ENCODE results near the gene AP4M1. TPM values are rescaled to one million over a fixed set of nuclear protein-coding genes. Genes with fewer than 3 reads are reported as not detected.
A peak's percentile ranks its signal among the peaks of the same experiment; 100 is the strongest.

The AP4M1 gene
- total and polyA plus RNA-seq, 2 experiments from 2014 or later, result 17.4 to 22.8 TPM

GRCh38 chr7:100130608-100131453, 29.4 kb downstream of the AP4M1 start:
- DNase-seq (ENCODE audit: low spot score), result peak; percentile 87
- Histone ChIP-seq H3K36me3 (replicated peaks; ENCODE audit: insufficient read depth, low read depth) (no peaks in the 10 kb centered on the region), H2AFZ (peak overlapping the region; percentile 13), H4K20me1 (ENCODE audit: insufficient read depth, poor library complexity, severe bottlenecking) (no peaks in the 10 kb centered on the region), H3K9me3 (ENCODE audit: low read depth) (no peaks in the 10 kb centered on the region), H3K4me1 (ENCODE audit: insufficient read depth) (peaks cover 7% of the 10 kb centered on the region), H3K27me3 (no peaks in the 10 kb centered on the region), H3K27ac (no peak overlapping the region), H3K4me3 (no peak overlapping the region), H3K9me2 (replicated peaks; ENCODE audit: insufficient read depth) (no peaks in the 10 kb centered on the region), H3K4me2 (peak overlapping the region; percentile 83), H3K79me2 (no peaks in the 10 kb centered on the region)
- TF ChIP-seq CTCF (IDR thresholded peaks at IDR 0.05; ENCODE audit: poor library complexity), result peak; percentile 90
- no peak for TF ChIP-seq EZH2 (IDR thresholded peaks at IDR 0.05; ENCODE audit: borderline replicate concordance)
- 9% methylated on average over 24 of the region's 24 CpGs for WGBS (ENCODE audit: low lambda C conversion rate, missing lambda C conversion rate)

GRCh38 chr7:100132126-100132525, 30.7 kb downstream of the AP4M1 start:
- H3K36me3 ChIP-seq (replicated peaks; ENCODE audit: insufficient read depth, low read depth), result no peaks in the 10 kb centered on the region
- WGBS (ENCODE audit: low lambda C conversion rate, missing lambda C conversion rate), result 74% methylated on average over 7 of the region's 7 CpGs
- no peak for DNase-seq (ENCODE audit: low spot score)
- no peaks in the 10 kb centered on the region for H4K20me1 ChIP-seq (ENCODE audit: insufficient read depth, poor library complexity, severe bottlenecking)
- no peaks in the 10 kb centered on the region for H3K9me3 ChIP-seq (ENCODE audit: low read depth)
- no peaks in the 10 kb centered on the region for H3K27me3 ChIP-seq
- H2AFZ ChIP-seq, result no peak overlapping the region
- no peak overlapping the region for H3K4me3 ChIP-seq
- H3K79me2 ChIP-seq, result no peaks in the 10 kb centered on the region
- H3K4me2 ChIP-seq, result no peak overlapping the region
- TF ChIP-seq EZH2 (IDR thresholded peaks at IDR 0.05; ENCODE audit: borderline replicate concordance) (no peak), EZH2phosphoT487 (IDR thresholded peaks at IDR 0.05; ENCODE audit: low read depth, severe bottlenecking, unreplicated experiment) (no peak), CTCF (IDR thresholded peaks at IDR 0.05; ENCODE audit: poor library complexity) (no peak)
- no peak overlapping the region for H3K27ac ChIP-seq
- no peaks in the 10 kb centered on the region for H3K9me2 ChIP-seq (replicated peaks; ENCODE audit: insufficient read depth)
- H3K4me1 ChIP-seq (ENCODE audit: insufficient read depth), result peaks cover 7% of the 10 kb centered on the region

GRCh38 chr7:100132697-100133151, 31.3 kb downstream of the AP4M1 start:
- Histone ChIP-seq H3K36me3 (replicated peaks; ENCODE audit: insufficient read depth, low read depth) (no peaks in the 10 kb centered on the region), H3K27me3 (no peaks in the 10 kb centered on the region), H3K79me2 (no peaks in the 10 kb centered on the region), H3K4me3 (no peak overlapping the region), H3K4me1 (ENCODE audit: insufficient read depth) (peaks cover 7% of the 10 kb centered on the region), H3K27ac (no peak overlapping the region), H4K20me1 (ENCODE audit: insufficient read depth, poor library complexity, severe bottlenecking) (no peaks in the 10 kb centered on the region), H2AFZ (no peak overlapping the region), H3K9me2 (replicated peaks; ENCODE audit: insufficient read depth) (no peaks in the 10 kb centered on the region), H3K9me3 (ENCODE audit: low read depth) (no peaks in the 10 kb centered on the region), H3K4me2 (no peak overlapping the region)
- 18% methylated on average over 3 of the region's 3 CpGs for WGBS (ENCODE audit: low lambda C conversion rate, missing lambda C conversion rate)
- peak; percentile 81 for DNase-seq (ENCODE audit: low spot score)
- TF ChIP-seq CTCF (IDR thresholded peaks at IDR 0.05; ENCODE audit: poor library complexity) (peak; percentile 81), EZH2phosphoT487 (IDR thresholded peaks at IDR 0.05; ENCODE audit: low read depth, severe bottlenecking, unreplicated experiment) (no peak)
